ENCODE results near the gene SOCS1. TPM values are rescaled to one million over a fixed set of nuclear protein-coding genes. Genes with fewer than 3 reads are reported as not detected.
A peak's percentile ranks its signal among the peaks of the same experiment; 100 is the strongest.

The SOCS1 gene
- total and polyA plus RNA-seq, 2 of the 4 experiments (the other 2 are of a cell fraction) = 2.0 to 22.0 TPM

- no peak for ATAC-seq (ENCODE audit: low read depth)
- no peak overlapping the region for H3K27ac ChIP-seq (ENCODE audit: insufficient read depth, low read length)
- no peak overlapping the region for H2BK5ac ChIP-seq (ENCODE audit: low read depth, low read length, poor library complexity, severe bottlenecking)
- H3K79me1 ChIP-seq (ENCODE audit: low read depth in 1 of 2, low read length in 2 of 2) = no peaks in the 10 kb centered on the region
- TF ChIP-seq CHD1 (IDR thresholded peaks at IDR 0.05; ENCODE audit: low read depth, low read length) = no peak
- no peak for TF ChIP-seq MXI1 (IDR thresholded peaks at IDR 0.05; ENCODE audit: borderline replicate concordance, low read depth, low read length)
- no peak for TF ChIP-seq FOS (IDR thresholded peaks at IDR 0.05; ENCODE audit: low read depth, low read length)
- TF ChIP-seq USF2 (IDR thresholded peaks at IDR 0.05; ENCODE audit: low read depth, low read length) = no peak
- TF ChIP-seq CEBPB (IDR thresholded peaks at IDR 0.05; ENCODE audit: low read depth, low read length) = no peak
- H2BK20ac ChIP-seq (ENCODE audit: low read depth, low read length) = no peak overlapping the region
- no peaks in the 10 kb centered on the region; the same call in 1 of the 2 replicates for H3K9me1 ChIP-seq (ENCODE audit: insufficient read depth, low read length)
- ChIA-PET POLR2A (ENCODE audit: unreplicated experiment) (no interaction called here), CTCF (no interaction called here)
- no peaks in the 10 kb centered on the region for H4K20me1 ChIP-seq (ENCODE audit: insufficient read depth, low read length)
- no peak overlapping the region for H3K4ac ChIP-seq (ENCODE audit: low read depth, low read length)
- no peak overlapping the region for H3K9ac ChIP-seq (ENCODE audit: low read depth, low read length)
- H4K8ac ChIP-seq (ENCODE audit: low read depth in 2 of 2, low read length in 2 of 2) = no peak overlapping the region
- in situ Hi-C loops (cut with MboI; ENCODE audit: low sequenced_read_pairs) (no loop called here), dilution Hi-C loops (cut with HindIII; ENCODE audit: low sequenced_read_pairs, unreplicated experiment) (no loop called here), intact Hi-C loops (cut with micrococcal nuclease) (no loop called here)
- H3K36me3 ChIP-seq (ENCODE audit: control insufficient read depth, insufficient read depth, low read length) = no peaks in the 10 kb centered on the region
- no peak overlapping the region for H2BK15ac ChIP-seq (ENCODE audit: low read depth, low read length)
- H2AK9ac ChIP-seq (replicated peaks; ENCODE audit: low read depth, low read length, poor library complexity) = no peak overlapping the region
- no peak overlapping the region for H4K91ac ChIP-seq (ENCODE audit: insufficient read depth, low read depth, low read length)
- DNase-seq = no peak
- no peak overlapping the region for H4K5ac ChIP-seq (ENCODE audit: low read depth, low read length)
- H3K4me3 ChIP-seq (ENCODE audit: insufficient read depth, low read depth, low read length) = no peak overlapping the region
- H3K56ac ChIP-seq (ENCODE audit: extremely low read depth, insufficient read depth, low read length) = no peak overlapping the region
- H2BK120ac ChIP-seq (ENCODE audit: low read depth, low read length) = no peak overlapping the region
- H3K27me3 ChIP-seq (ENCODE audit: control insufficient read depth, insufficient read depth, low read length) = no peaks in the 10 kb centered on the region
- H2AK5ac ChIP-seq (ENCODE audit: low read depth, low read length) = 0 out of 2 replicates have a peak overlapping the region, but pooled peaks have one; percentile 24
- no peaks in the 10 kb centered on the region for H3K9me3 ChIP-seq (ENCODE audit: control insufficient read depth, insufficient read depth, low read length)
- H3K23ac ChIP-seq (ENCODE audit: low read depth, low read length) = no peak overlapping the region
- H3K4me1 ChIP-seq (ENCODE audit: control insufficient read depth, insufficient read depth, low read length) = peaks cover 4% of the 10 kb centered on the region; the same call in 1 of the 2 replicates
- WGBS, 2 experiments (ENCODE audit: extremely low coverage in 2 of 2, insufficient read length in 1 of 2) = 83% methylated on average over 1 of the region's 5 CpGs; no CpG with 5 or more reads in 1 of the 2 experiments
- no peak overlapping the region for H2AFZ ChIP-seq (replicated peaks; ENCODE audit: low read length, poor library complexity)
- no peak overlapping the region for H3K18ac ChIP-seq (ENCODE audit: low read depth, low read length)
- BruUV-seq (replicated peaks) = no TSS peak
- H3K4me2 ChIP-seq (ENCODE audit: low read depth, low read length) = no peak overlapping the region
- no peak overlapping the region for H3K14ac ChIP-seq (replicated peaks; ENCODE audit: low read depth, low read length)
These were observed 20.4 kb downstream of the SOCS1 start for GRCh38 chr16:11235703-11235991.

Measured in IMR-90 (cell line).